Osteoblast (primary cell): ENCODE results near the gene GPR37L1. TPM values are rescaled to one million over a fixed set of nuclear protein-coding genes. Genes with fewer than 3 reads are reported as not detected.

Experiments
- DNase-seq: peaks from one replicate; pipeline ENCODE4 v3.0.0; 2011; ENCODE audit warnings: low spot score, mixed read lengths; ENCODE audit not compliant: insufficient read length; ENCODE audit errors: missing footprints
- H2AFZ ChIP-seq: 2 replicates; pipeline ENCODE4 v1.6.0; 2011; ENCODE audit warnings: mild to moderate bottlenecking, low read length
- H3K27ac ChIP-seq: 2 replicates; pipeline ENCODE4 v1.5.1; 2011; ENCODE audit warnings: mild to moderate bottlenecking, low read depth, low read length, moderate library complexity
- H3K27me3 ChIP-seq: 2 replicates; pipeline ENCODE4 v1.6.0; 2012; ENCODE audit warnings: mild to moderate bottlenecking, control low read depth, inconsistent platforms, low read length, moderate library complexity; ENCODE audit not compliant: insufficient read depth
- H3K36me3 ChIP-seq: 2 replicates; pipeline ENCODE4 v1.5.1; 2011; ENCODE audit warnings: mild to moderate bottlenecking, low read length, control low read depth, moderate library complexity; ENCODE audit not compliant: insufficient read depth
- H3K4me1 ChIP-seq: 2 replicates; pipeline ENCODE4 v1.5.1; 2011; ENCODE audit warnings: mild to moderate bottlenecking, low read length, control low read depth, moderate library complexity; ENCODE audit not compliant: insufficient read depth
- H3K4me2 ChIP-seq: 2 replicates; pipeline ENCODE4 v1.6.0; 2011; ENCODE audit warnings: mild to moderate bottlenecking, low read length; ENCODE audit not compliant: insufficient read depth
- H3K4me3 ChIP-seq: fragments of 200-600 bp; sonication (generic); 3 replicates; pipeline ENCODE4 v1.5.1; 2012; ENCODE audit warnings: mild to moderate bottlenecking, low read length, inconsistent platforms; ENCODE audit not compliant: insufficient read depth
- H3K79me2 ChIP-seq: 2 replicates; pipeline ENCODE4 v1.6.0; 2012; ENCODE audit warnings: mild to moderate bottlenecking, low read length, control low read depth, inconsistent platforms; ENCODE audit not compliant: insufficient read depth
- H3K9me3 ChIP-seq: 2 replicates; pipeline ENCODE4 v1.5.1; 2011; ENCODE audit warnings: low read depth, low read length, control low read depth
- H4K20me1 ChIP-seq: 2 replicates; pipeline ENCODE4 v1.6.0; 2012; ENCODE audit warnings: mild to moderate bottlenecking, low read length, control low read depth; ENCODE audit not compliant: insufficient read depth
- total RNA-seq: library from RNA; depleted of rRNA; stranded (reverse); fragments of >200 nt; gene quantifications from 2 replicates; pipeline ENCODE4 v1.2.3, GENCODE V29; 2012
- TF ChIP-seq, protein P1 (sequence below): IDR thresholded peaks from 2 replicates; pipeline ENCODE4 v1.5.1; 2011; ENCODE audit warnings: mild to moderate bottlenecking, low read depth, low read length, moderate library complexity; ENCODE audit errors: extremely low read depth

The GPR37L1 gene
- total RNA-seq, 1 donor, result not detected

DNA sequence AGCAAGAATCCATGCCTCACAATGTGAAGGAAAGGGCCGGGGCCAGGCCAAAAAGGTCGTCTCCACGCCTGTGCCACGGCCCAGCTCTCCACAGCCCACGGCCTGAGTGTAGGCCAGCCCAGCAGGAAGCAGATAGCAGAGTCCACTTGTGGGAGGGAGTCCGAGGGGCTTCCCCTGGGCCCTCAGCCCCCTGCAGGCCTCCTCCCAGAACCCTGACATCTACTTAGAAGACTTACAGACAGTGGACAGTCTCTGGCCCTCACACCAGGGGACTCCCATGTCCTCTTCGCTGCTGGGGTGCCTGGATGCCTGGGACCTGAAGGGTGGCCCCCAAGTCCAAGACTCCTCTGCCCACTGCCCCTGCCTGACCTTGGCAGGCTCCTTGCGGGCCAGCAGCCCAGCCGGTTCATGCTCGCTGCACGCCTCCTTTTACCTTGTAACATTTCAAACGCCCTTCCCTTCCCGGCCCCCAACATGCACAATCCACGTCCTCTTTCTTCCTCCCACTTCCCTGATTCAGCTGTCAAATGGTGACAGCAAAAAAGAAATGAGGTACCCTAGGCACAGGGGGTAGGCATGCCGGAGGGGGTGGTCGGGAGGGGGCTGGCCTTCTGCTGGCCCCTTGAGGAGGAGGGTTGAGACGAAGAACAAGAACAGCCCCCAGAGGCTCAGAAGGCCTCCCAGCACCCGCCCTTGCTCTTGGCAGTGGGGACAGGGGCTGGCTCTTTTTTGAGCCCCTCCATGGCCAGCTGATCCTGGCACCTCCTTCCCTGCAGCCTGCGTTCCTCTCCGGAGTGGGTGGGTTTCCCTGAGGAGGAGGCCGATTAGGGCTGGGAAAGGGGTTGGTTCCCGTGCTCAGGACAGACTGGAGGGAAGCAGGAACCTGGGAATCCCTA is 38.7 kb downstream of the GPR37L1 start:
- H3K4me1 ChIP-seq, result no peaks in the 10 kb centered on the region
- H2AFZ ChIP-seq, result no peak overlapping the region
- H3K4me2 ChIP-seq, result no peak overlapping the region
- TF ChIP-seq, protein P1, sequence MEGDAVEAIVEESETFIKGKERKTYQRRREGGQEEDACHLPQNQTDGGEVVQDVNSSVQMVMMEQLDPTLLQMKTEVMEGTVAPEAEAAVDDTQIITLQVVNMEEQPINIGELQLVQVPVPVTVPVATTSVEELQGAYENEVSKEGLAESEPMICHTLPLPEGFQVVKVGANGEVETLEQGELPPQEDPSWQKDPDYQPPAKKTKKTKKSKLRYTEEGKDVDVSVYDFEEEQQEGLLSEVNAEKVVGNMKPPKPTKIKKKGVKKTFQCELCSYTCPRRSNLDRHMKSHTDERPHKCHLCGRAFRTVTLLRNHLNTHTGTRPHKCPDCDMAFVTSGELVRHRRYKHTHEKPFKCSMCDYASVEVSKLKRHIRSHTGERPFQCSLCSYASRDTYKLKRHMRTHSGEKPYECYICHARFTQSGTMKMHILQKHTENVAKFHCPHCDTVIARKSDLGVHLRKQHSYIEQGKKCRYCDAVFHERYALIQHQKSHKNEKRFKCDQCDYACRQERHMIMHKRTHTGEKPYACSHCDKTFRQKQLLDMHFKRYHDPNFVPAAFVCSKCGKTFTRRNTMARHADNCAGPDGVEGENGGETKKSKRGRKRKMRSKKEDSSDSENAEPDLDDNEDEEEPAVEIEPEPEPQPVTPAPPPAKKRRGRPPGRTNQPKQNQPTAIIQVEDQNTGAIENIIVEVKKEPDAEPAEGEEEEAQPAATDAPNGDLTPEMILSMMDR, result no peak
- H3K36me3 ChIP-seq, result no peaks in the 10 kb centered on the region
- H3K27ac ChIP-seq, result no peak overlapping the region
- no peaks in the 10 kb centered on the region for H4K20me1 ChIP-seq
- no peaks in the 10 kb centered on the region for H3K79me2 ChIP-seq
- no peaks in the 10 kb centered on the region for H3K9me3 ChIP-seq
- H3K27me3 ChIP-seq, result peaks cover 2% of the 10 kb centered on the region
- DNase-seq, result peak; percentile 83
- no peak overlapping the region for H3K4me3 ChIP-seq

DNA sequence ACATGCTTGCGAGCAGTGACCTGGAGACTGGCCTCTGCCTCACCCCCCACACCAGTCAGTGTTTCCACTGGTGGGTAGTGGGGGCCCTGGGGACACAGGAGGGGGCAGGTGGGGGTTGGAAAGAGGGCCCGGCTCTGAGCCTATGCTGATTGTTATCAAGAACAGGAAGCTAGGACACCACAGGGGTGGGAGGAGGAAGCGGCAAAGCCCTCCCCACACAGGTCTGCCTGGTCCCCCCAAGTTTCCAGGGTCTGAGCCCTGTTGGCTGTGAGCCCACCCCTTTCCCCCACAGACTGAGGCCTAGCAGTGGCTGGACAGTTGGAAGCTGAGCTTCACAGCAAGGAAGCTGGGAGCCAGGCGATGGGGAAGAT is 39.3 kb downstream of the GPR37L1 start:
- Histone ChIP-seq H3K27me3 (peaks cover 2% of the 10 kb centered on the region), H3K36me3 (no peaks in the 10 kb centered on the region), H3K9me3 (no peaks in the 10 kb centered on the region), H3K4me2 (no peak overlapping the region), H3K4me3 (no peak overlapping the region), H3K79me2 (no peaks in the 10 kb centered on the region), H2AFZ (no peak overlapping the region), H4K20me1 (no peaks in the 10 kb centered on the region), H3K27ac (no peak overlapping the region), H3K4me1 (no peaks in the 10 kb centered on the region)
- TF ChIP-seq, protein P1, result no peak
- peak; percentile 79 for DNase-seq

DNA sequence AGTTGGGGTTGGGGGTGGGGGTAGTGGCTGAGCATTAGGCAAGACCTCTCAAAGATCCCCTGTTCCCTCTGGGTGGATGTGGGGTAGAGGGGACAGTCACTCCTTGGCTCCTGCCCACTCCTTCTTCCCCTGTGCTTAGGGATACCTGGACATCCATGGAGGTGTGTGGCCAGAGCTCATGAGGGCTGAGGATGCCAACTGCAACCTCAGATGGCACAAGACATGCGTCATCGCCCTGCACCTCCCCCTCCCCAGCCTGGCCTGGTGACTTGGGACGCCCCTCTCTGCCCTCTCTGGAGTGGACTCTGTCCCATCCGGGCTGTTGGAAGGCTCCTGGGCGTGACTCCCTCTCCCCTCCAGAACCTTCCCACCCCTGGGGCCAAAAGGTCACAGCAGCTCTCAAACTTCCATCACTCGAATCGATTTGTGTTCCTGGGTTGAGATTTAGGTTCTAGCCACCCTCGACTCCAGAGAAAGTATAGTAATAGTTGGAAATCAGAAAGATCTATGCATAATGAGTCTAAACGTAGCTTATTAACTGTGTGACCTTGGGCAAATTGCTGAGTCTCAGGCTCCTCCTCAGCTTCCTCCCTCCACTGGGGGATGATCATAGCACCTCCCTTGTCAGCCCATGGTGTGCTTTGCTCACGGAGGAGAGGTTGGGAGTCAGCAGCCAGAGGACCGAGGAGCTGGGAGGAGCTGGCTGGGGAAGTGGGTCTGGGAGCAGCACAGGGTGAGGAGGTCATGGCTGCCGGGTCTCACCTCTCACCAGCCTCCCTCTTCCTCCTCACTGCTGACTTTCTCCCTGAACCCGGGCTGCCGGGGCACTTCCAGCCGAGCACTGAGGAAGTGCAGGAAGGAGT is 39.9 kb downstream of the GPR37L1 start:
- no peaks in the 10 kb centered on the region for H4K20me1 ChIP-seq
- no peaks in the 10 kb centered on the region for H3K4me1 ChIP-seq
- H3K9me3 ChIP-seq, result no peaks in the 10 kb centered on the region
- no peak overlapping the region for H3K4me2 ChIP-seq
- no peak overlapping the region for H3K4me3 ChIP-seq
- no peak overlapping the region for H2AFZ ChIP-seq
- H3K79me2 ChIP-seq, result no peaks in the 10 kb centered on the region
- no peaks in the 10 kb centered on the region for H3K36me3 ChIP-seq
- peak; percentile 84 for DNase-seq
- no peak overlapping the region for H3K27ac ChIP-seq
- TF ChIP-seq, protein P1, result no peak
- H3K27me3 ChIP-seq, result peaks cover 2% of the 10 kb centered on the region
